ENCODE results near the gene PITPNC1.

DNA sequence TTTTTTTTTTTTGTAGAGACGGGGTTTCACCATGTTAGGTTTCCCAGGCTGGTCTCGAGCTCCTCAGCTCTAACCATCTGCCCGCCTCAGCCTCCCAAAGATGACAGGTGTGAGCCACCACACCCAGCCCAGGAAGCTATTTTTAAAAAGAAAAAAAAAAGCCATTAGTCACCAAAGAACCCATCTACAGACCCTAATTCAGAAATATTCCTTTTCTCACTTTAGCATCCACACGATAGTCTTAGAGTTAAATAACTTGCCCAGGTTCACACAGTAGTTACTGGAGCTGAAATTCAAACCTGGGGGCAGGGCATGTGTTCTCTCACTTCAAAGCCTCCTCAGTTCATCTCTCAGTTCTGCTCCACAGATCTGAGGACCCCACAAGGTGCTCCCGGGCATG, 270.4 kb downstream of the PITPNC1 start:
- TF ChIP-seq, protein P1, sequence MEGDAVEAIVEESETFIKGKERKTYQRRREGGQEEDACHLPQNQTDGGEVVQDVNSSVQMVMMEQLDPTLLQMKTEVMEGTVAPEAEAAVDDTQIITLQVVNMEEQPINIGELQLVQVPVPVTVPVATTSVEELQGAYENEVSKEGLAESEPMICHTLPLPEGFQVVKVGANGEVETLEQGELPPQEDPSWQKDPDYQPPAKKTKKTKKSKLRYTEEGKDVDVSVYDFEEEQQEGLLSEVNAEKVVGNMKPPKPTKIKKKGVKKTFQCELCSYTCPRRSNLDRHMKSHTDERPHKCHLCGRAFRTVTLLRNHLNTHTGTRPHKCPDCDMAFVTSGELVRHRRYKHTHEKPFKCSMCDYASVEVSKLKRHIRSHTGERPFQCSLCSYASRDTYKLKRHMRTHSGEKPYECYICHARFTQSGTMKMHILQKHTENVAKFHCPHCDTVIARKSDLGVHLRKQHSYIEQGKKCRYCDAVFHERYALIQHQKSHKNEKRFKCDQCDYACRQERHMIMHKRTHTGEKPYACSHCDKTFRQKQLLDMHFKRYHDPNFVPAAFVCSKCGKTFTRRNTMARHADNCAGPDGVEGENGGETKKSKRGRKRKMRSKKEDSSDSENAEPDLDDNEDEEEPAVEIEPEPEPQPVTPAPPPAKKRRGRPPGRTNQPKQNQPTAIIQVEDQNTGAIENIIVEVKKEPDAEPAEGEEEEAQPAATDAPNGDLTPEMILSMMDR (conservative IDR thresholded peaks at IDR 0.05; ENCODE audit: low read depth, low read length) = no peak
- no peak for TF ChIP-seq EZH2 (IDR thresholded peaks at IDR 0.05; ENCODE audit: low read length, unreplicated experiment)

Data from PC-3 (cell line).